Heart right ventricle (tissue), 16 donors: Measurements from ENCODE around the gene CRHR1. TPM values are rescaled to one million over a fixed set of nuclear protein-coding genes. Genes with fewer than 3 reads are reported as not detected.

Experiments
- ATAC-seq, 8 donors: fragments of 200-7000 bp; cut with Tn5 transposase; one replicate each; pipeline ENCODE4 v1.9.1; 2020; ENCODE audit warnings: mild to moderate bottlenecking in 8 of 8, moderate library complexity in 8 of 8, moderate number of reproducible peaks in 1 of 8
- DNase-seq, 2 donors: peaks; one replicate each; pipeline ENCODE4 v3.0.0-alpha.2; 2020
- H3K27ac ChIP-seq, 10 donors: fragments of 200-600 bp; sonication (generic) in 2 of 10; one replicate each; pipeline versions ENCODE4 v1.5.0 to v1.8.0; 2020 to 2022; ENCODE audit warnings: mild to moderate bottlenecking in 3 of 10
- H3K27me3 ChIP-seq, 7 donors: fragments of 200-600 bp; one replicate each; pipeline ENCODE4 v1.8.0; 2021 to 2022; ENCODE audit warnings: mild to moderate bottlenecking in 2 of 7
- H3K36me3 ChIP-seq, 9 donors: fragments of 200-600 bp; sonication (generic) in 1 of 9; one replicate each; pipeline versions ENCODE4 v1.5.0 to v1.8.0; 2020 to 2022; ENCODE audit warnings: mild to moderate bottlenecking in 2 of 9
- H3K4me1 ChIP-seq, 9 donors: fragments of 200-600 bp; sonication (generic) in 1 of 9; one replicate each; pipeline versions ENCODE4 v1.5.0 to v1.8.0; 2020 to 2022; ENCODE audit warnings: mild to moderate bottlenecking in 4 of 9
- H3K4me3 ChIP-seq, 10 donors: fragments of 200-600 bp; sonication (generic) in 2 of 10; one replicate each; pipeline versions ENCODE4 v1.5.0 to v1.8.0; 2020 to 2022; ENCODE audit warnings: mild to moderate bottlenecking in 7 of 10, moderate library complexity in 2 of 10
- H3K9me3 ChIP-seq, 11 donors: fragments of 200-600 bp in 10 of 11; sonication (generic) in 2 of 11; one replicate each; pipeline versions ENCODE4 v1.5.0 to v1.8.0; 2013 to 2022; ENCODE audit warnings: mild to moderate bottlenecking in 2 of 11, control low read depth in 1 of 11, moderate library complexity in 1 of 11
- WGBS, 2 donors: extraction: QIAGEN DNeasy Blood & Tissue Kit; methylation state at CpG; one replicate each; pipeline ENCODE4 v1.1.7; 2013; ENCODE audit warnings: inconsistent platforms in 1 of 2; 5-methylcytosine and 5-hydroxymethylcytosine counted together
- intact Hi-C, 10 donors: fragments of 100-400 bp; cut with DNase I; formaldehyde crosslinking; loops; one replicate each; pipeline versions ENCODE4 v1.11.1 to v1.14.2; 2022
- polyA plus RNA-seq, 2 donors: library from polyadenylated mRNA; stranded (reverse); fragments of 200-250 nt; gene quantifications; one replicate each; pipeline ENCODE4 v1.2.3, GENCODE V29; 2013
- total RNA-seq, 10 donors: library from RNA; stranded (reverse); fragmentation: NEBNext Ultra II Directional in 3 of 10; extraction: Animal tissue kit (Norgen Biotek cat#: 25700) in 3 of 10; gene quantifications; one replicate each; pipeline versions ENCODE4 v1.2.1 to v1.2.4, GENCODE V29; 2021 to 2023
- TF ChIP-seq, protein P1 (sequence below), 9 donors: fragments of 200-600 bp; sonication (generic) in 2 of 9; IDR thresholded peaks; one replicate each; pipeline versions ENCODE4 v1.5.0 to v1.8.0; 2021 to 2022; ENCODE audit warnings: antibody characterized with exemption in 9 of 9, mild to moderate bottlenecking in 5 of 9, moderate library complexity in 1 of 9
- donor health status: Arrhythmogenic right ventricular cardiomyopathy.
- donor health status: ischemic (EF 13 %, LVEDD 7.1; RV severe dilation, severe dysfunction).
- donor health status: healthy with polysubstance abuse.
- donor health status: DM: no; HTN: yes; CAD: no.
- donor health status: DM: no; HTN: no; CAD: no.
- donor health status: ischemic (EF 25% LVEDD 6.9; RV normal size, moderate dysfunction).
- donor health status: ischemic (EF 25% LVEDD 5.7; RV mildly dilated, moderate dysfunction).
- donor health status: healthy.
- donor health status: DM: yes; HTN: yes; CAD: no.
- donor health status: Ischemic cardiomyopathy.
- donor health status: ischemic (EF 35%, LVEDD 5.7; RV mildly dilated, moderate dysfunction).
- donor health status: nonischemic (EF 11% LVEDD 7.7; RV severe dilation, severe dysfunction).
- donor health status: DM: yes; HTN: yes; CAD: no.
- donor health status: PGD.
- donor health status: ischemic (EF 29% LVEDD 5.4; RV normal size, mild dysfunction).
- donor health status: nonischemic (EF 23%, LVEDD 6.1; RV moderate dilation, normal function).

CRHR1 gene
- total and polyA plus RNA-seq, 12 donors: 0.30 to 0.63 TPM; not detected in 10

DNA sequence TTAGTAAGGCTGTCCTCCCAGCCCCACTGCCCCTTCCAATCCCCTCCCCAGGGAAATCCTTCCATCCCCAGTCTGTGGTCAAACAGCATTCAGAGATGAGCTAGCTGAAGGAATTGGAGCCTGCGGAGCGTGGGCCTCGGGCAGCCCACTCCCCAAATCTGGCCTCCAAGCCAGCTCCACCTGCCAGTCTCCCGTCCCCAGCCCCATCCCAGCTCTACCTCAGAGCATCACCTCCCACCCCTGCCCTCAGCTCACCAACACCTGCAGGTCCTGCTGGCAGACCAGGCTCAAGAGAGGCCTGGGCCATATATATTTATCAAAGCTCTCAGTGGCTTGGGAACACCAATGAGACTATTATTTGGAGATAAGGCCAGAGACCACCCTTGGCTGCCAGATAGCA, 55.3 kb downstream of the CRHR1 start:
- Histone ChIP-seq H3K27ac (no peak overlapping the region), H3K4me3 (no peak overlapping the region), H3K9me3 (no peaks in the 10 kb centered on the region), H3K36me3 (no peaks in the 10 kb centered on the region), H3K27me3 (peaks cover 0 to 51% (median 9%) of the 10 kb centered on the region in 7 donors), H3K4me1 (no peaks in the 10 kb centered on the region)
- ATAC-seq (no peak), DNase-seq (no peak)
- TF ChIP-seq, protein P1, sequence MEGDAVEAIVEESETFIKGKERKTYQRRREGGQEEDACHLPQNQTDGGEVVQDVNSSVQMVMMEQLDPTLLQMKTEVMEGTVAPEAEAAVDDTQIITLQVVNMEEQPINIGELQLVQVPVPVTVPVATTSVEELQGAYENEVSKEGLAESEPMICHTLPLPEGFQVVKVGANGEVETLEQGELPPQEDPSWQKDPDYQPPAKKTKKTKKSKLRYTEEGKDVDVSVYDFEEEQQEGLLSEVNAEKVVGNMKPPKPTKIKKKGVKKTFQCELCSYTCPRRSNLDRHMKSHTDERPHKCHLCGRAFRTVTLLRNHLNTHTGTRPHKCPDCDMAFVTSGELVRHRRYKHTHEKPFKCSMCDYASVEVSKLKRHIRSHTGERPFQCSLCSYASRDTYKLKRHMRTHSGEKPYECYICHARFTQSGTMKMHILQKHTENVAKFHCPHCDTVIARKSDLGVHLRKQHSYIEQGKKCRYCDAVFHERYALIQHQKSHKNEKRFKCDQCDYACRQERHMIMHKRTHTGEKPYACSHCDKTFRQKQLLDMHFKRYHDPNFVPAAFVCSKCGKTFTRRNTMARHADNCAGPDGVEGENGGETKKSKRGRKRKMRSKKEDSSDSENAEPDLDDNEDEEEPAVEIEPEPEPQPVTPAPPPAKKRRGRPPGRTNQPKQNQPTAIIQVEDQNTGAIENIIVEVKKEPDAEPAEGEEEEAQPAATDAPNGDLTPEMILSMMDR (IDR thresholded peaks at IDR 0.05): no peak
- WGBS, 2 donors: 82 to 92% methylated on average over 4 of the region's 4 CpGs
- intact Hi-C loops: loop anchor here in 2 of 10 donors (5.0 to 10.0 kb wide), 2 partner anchors 115 to 207 kb away; no protein-coding TSS in a partner anchor

DNA sequence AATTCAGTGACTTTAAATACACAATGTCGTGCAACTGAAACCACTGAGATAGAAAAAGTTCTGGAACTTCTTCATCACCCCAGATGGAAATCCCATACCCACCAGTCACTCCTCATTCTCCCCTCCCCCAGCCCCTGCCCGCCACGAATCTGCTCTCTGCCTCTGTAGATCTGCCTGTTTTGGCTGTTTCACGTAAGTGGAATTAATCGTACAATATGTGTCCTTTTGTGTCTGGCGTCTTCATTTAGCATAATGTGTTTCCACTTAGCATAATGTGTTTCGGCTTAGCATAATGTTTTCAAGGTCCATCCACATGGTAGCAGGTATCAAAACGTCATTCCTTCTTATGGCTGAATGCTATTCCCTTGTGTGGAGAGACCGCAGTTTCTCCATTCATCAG, 57.1 kb downstream of the CRHR1 start:
- DNase-seq (no peak), ATAC-seq (no peak)
- peaks cover 0 to 37% (median 9%) of the 10 kb centered on the region in 7 donors for H3K27me3 ChIP-seq
- intact Hi-C loops: no loop called here
- H3K4me3 ChIP-seq: no peak overlapping the region
- H3K36me3 ChIP-seq: no peaks in the 10 kb centered on the region
- 72 to 74% methylated on average over 9 of the region's 9 CpGs for WGBS, 2 donors
- H3K9me3 ChIP-seq: no peaks in the 10 kb centered on the region
- no peak overlapping the region for H3K27ac ChIP-seq
- no peaks in the 10 kb centered on the region for H3K4me1 ChIP-seq
- TF ChIP-seq, protein P1 (IDR thresholded peaks at IDR 0.05): no peak

DNA sequence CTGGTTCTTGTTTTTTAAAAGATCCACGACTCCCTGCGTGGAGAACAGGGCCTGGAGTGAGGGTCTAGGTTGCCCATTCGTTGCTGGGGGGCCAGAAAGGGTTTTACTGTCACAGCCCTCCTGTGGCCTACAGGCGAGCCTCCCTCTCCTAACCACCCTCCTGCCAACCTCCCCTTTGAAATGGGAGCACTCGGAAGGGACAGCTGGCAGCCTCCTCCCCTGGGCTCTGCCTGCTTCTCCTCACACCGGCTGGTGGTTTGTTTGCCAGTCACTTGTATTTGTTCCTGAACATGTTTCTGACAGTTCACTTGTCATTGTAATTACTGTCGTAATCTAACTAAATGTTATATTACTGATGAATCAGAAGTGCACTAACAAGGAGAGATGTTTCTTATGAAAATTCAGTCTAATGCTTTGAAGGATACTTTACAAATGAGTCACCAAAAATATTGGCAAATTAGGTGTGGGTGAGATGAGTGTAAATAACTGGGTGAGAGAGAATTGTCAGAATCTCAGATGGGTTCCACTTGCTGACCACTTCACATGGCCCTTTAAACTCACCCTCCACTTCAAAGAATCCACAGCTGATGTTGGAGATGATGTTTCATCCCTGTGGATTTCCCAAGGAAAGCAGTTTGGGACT, 57.9 kb downstream of the CRHR1 start:
- WGBS, 2 donors: 46 to 50% methylated on average over 7 of the region's 7 CpGs
- Histone ChIP-seq H3K4me1 (no peaks in the 10 kb centered on the region), H3K4me3 (no peak overlapping the region), H3K9me3 (no peaks in the 10 kb centered on the region), H3K27ac (no peak overlapping the region), H3K36me3 (no peaks in the 10 kb centered on the region), H3K27me3 (peaks cover 0 to 37% (median 9%) of the 10 kb centered on the region in 7 donors)
- DNase-seq (no peak), ATAC-seq (no peak)
- intact Hi-C loops: no loop called here
- TF ChIP-seq, protein P1 (IDR thresholded peaks at IDR 0.05): no peak

GRCh38 chr17:45843722-45844121, 59.6 kb downstream of the CRHR1 start:
- TF ChIP-seq, protein P1 (IDR thresholded peaks at IDR 0.05): no peak
- H3K27ac ChIP-seq: no peak overlapping the region
- H3K4me3 ChIP-seq: no peak overlapping the region
- WGBS, 2 donors: 87 to 88% methylated on average over 4 of the region's 4 CpGs
- no peaks in the 10 kb centered on the region for H3K9me3 ChIP-seq
- no peaks in the 10 kb centered on the region for H3K36me3 ChIP-seq
- no peak for DNase-seq
- peaks cover 0 to 3% (median 0%) of the 10 kb centered on the region in 9 donors for H3K4me1 ChIP-seq
- H3K27me3 ChIP-seq: peaks cover 0 to 25% (median 0%) of the 10 kb centered on the region in 7 donors
- ATAC-seq: no peak
- intact Hi-C loops: no loop called here
